ENCODE results near the gene TBC1D14.

TBC1D14 gene

GRCh38 chr4:6925357-6925836, 15.8 kb downstream of the TBC1D14 start:
- peak overlapping the region; percentile 31 to 77 for H3K27ac ChIP-seq
- H3K4me3 ChIP-seq = no peak overlapping the region

DNA sequence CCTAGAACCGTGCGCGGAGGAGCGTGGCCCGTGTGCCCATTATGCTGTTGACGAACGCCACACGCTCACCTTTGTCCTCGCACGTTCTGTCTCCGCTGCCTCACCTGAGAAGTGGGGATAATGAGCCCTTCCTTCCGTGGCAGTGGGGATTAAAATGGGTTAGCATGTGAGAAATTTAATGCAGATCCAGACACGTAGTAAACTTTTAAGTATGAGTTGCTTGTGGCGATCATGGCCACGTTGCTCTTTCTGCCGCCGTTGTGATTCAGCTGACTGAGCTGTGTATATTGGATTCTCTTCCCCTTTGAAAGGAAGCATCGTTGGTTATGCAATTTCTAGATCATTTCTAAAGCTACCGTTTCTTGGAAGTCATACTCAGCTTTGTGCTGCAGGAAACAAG, 16.5 kb downstream of the TBC1D14 start:
- Histone ChIP-seq H3K27ac (peak overlapping the region; percentile 31 to 77), H3K4me3 (no peak overlapping the region)
- no peak for TF ChIP-seq CTCF (IDR thresholded peaks at IDR 0.05)
- DNase-seq (ENCODE audit: low spot score) = no peak

More at GRCh38 chr4:6925357-6925836, 15.8 kb downstream of the TBC1D14 start:
- TF ChIP-seq CTCF (IDR thresholded peaks at IDR 0.05) = no peak
- DNase-seq (ENCODE audit: low spot score) = no peak

DNA sequence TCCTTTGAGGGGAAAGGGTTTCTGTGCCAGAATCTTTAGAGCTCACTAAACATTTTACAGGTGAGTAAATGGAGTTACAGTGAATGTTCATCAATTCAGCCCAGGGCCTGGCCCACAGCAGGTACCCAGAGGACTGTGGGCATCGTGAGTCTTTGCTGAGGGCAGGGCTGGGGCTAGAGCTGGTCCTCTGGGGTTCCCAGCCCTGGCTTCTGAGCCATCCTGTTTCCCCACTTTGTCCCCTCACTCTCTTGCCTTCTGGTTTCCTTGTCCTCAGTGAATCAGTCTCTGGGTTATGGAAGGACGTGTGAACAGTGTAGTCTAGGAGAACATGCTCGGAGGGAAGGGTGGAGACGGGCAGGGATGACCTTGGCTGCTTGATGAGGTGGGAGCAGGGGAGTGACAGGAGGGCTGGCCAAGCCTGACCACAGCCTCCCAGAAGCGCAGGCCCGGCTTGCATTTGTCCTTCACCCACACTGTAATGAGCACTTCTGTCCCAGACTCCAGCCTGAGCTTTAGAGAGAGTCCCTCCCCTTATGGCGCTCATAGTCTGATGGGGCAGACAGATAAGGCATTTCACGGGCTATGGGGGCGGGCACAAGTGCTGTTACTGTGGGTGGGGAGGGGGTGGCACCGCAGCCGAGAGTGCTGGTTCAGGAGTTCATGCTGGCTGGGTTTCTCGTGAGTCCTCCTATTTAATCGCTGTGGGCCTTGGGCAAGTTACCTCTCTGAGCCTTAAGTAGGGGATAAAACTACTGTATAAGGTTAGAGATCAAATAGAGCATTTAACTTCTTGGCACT, 17.3 kb downstream of the TBC1D14 start:
- Histone ChIP-seq H3K4me3 (peak overlapping the region; percentile 19), H3K27ac (peak overlapping the region; percentile 7 to 54)
- DNase-seq (ENCODE audit: low spot score) = no peak
- TF ChIP-seq CTCF (IDR thresholded peaks at IDR 0.05) = no peak

DNA sequence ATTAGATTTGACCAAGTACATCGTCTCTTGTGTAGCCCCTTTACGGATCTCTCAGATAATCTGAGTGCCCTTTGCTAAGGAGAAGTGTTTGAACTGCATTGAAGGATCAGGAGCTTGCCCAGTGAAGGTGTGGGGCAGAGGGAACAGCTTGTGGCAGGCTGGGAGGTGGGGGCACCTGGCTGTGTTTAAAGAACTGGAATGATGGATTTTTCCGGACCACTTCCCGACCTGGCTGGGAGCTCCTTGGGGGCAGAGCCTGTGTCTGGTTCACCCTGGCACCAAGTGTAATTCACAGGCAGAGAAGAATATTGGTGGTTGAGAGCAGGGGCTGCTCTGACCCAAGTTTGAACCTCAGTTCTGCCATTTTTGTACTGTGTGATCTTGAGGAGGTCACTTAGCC, 18.5 kb downstream of the TBC1D14 start:
- peak overlapping the region in 1 of 2 donors; percentile 26 for H3K27ac ChIP-seq
- no peak for DNase-seq (ENCODE audit: low spot score)
- TF ChIP-seq CTCF (IDR thresholded peaks at IDR 0.05) = no peak
- no peak overlapping the region for H3K4me3 ChIP-seq

- TF ChIP-seq CTCF (IDR thresholded peaks at IDR 0.05) = no peak
- Histone ChIP-seq H3K4me3 (no peak overlapping the region), H3K27ac (peak overlapping the region in 1 of 2 donors; percentile 60)
- DNase-seq (ENCODE audit: low spot score) = no peak
These were observed 19.7 kb downstream of the TBC1D14 start for GRCh38 chr4:6929339-6929811.

DNA sequence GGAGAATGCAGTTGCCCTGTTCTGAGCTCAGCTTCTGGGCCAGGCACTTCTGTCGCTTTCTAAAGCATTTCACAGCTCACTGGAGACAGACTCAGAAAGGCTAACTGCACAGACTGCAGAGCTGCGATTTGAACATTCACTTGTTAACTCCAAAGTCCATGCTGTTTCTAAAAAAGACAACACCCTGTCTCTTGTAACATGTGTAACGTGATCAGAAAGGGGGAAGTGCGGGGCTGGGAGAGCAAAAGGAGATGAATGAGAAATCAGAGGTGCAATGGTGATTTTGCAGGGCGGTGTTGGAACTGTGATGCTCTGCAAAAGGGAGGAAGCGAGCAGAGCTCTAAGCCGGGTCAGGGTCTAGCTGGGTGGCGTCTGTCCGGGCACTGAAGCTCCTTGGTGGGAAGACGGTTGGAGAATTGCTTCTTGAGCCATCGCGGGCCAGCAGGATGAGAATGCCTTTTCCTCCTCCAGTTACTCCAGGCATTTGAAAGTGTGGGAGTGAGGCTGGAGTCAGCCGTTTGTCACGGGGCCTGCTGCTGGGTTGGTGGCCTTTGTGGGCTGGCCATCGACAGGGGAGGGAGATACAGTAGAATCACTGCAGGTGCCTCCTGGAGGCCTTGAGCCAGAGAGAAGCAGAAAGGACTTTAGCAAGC, 20.3 kb downstream of the TBC1D14 start:
- TF ChIP-seq CTCF (IDR thresholded peaks at IDR 0.05) = no peak
- DNase-seq (ENCODE audit: low spot score) = no peak
- H3K4me3 ChIP-seq = no peak overlapping the region
- H3K27ac ChIP-seq = peak overlapping the region in 1 of 2 donors; percentile 60
